ENCODE measurements around the gene MRPL49.

The MRPL49 gene

DNA sequence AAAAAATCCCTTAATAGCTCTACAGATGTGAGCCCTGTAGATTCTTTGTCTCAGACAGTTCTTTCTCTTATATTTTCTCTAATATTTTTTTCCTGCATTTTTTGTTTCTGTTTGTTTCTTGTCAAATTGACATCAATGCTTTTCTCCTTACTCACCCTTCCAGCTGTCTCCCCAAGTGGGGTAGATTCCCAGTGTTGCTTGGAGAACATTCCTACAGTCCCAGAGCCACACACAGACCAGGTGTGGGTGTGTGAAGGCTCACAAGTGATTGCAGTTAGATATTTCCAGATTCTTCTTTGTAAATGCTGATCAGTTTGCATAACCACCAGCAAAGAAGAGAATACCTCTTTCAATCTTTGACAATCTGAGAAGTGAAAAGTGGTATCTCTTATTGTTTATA is 18.6 kb upstream of the MRPL49 start:
- no peak for DNase-seq

DNA sequence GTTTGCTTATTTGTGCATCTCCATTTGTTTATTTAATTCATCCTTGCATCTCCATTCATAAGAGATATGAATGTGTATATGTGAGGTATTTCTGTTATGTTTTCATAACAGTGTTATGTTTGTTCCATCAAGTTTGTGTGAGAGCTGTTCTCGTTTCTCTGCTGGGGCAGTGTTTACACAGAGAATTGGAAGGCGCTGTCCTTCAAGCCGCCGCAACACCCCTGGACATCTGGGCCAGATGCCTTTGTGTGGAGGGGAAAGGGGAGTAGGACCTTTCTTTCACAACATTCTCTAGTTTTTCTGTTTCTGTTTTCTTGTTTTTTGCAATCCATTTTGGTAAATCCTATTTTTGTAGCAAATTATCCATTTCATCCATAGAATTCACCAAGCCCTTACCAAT is 17.5 kb upstream of the MRPL49 start:
- DNase-seq, result no peak

- DNase-seq, result no peak
These were observed 15.0 kb upstream of the MRPL49 start for GRCh38 chr11:65107078-65107477.

- DNase-seq, result no peak
These were observed 14.2 kb upstream of the MRPL49 start for GRCh38 chr11:65107751-65108468.

GRCh38 chr11:65108469-65109123 is 13.5 kb upstream of the MRPL49 start:
- DNase-seq, result no peak

GRCh38 chr11:65109231-65110198 is 12.6 kb upstream of the MRPL49 start:
- DNase-seq, result no peak

DNA sequence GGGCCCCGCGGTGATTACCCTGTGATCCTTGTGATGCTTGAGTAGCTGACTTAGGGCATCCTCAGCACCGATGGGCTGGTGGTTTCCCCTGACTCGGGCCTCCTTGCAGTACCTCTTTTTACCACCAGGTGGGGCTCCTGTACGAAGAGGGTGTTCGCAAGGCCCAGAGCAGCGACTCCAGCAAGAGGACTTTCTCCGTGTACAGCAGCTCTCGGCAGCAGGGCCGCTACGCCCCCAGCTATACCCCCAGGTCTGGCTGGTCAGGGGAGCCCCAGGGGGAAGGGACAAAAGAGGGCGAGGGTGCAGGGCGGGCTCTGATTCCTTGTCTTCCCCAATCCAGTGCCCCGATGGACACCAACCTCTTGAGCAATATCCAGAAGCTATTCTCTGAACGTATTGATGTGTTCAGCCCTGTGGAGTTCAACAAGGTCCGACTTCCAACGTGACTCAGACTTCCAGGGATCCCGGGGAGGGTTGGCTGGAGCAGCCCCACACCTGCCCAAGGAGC is 11.7 kb upstream of the MRPL49 start:
- peak; percentile 94 for DNase-seq

DNA sequence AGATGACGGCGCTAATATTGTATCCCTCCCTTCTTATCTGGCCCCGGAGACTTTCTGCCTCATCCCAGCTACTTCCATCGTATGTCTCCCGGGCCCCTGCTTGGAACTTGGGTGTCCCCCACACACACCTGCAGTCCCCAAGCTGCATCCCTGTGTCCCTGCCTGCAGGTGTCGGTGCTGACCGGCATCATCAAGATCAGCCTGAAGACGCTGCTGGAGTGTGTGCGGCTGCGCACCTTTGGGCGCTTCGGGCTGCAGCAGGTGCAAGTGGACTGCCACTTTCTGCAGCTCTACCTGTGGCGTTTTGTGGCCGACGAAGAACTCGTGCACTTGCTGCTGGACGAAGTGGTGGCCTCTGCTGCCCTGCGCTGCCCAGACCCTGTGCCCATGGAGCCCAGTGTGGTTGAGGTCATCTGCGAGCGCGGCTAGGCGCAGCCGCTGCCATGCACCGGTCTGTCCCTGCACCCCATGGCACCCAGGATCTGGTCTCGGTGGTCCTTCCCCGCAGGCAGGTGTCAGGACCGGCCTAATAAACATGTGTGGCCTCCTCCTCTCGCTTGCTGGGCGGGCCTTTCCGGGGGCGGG is 10.9 kb upstream of the MRPL49 start:
- DNase-seq, result no peak

- DNase-seq, result peak; percentile 99
These were observed 10.2 kb upstream of the MRPL49 start, which contains the start of gene TM7SF2 for GRCh38 chr11:65111744-65112545. Gene TM7SF2 (plus strand): TSS chr11:65111872. CDS start chr11:65112016, 144 bp downstream.

DNA sequence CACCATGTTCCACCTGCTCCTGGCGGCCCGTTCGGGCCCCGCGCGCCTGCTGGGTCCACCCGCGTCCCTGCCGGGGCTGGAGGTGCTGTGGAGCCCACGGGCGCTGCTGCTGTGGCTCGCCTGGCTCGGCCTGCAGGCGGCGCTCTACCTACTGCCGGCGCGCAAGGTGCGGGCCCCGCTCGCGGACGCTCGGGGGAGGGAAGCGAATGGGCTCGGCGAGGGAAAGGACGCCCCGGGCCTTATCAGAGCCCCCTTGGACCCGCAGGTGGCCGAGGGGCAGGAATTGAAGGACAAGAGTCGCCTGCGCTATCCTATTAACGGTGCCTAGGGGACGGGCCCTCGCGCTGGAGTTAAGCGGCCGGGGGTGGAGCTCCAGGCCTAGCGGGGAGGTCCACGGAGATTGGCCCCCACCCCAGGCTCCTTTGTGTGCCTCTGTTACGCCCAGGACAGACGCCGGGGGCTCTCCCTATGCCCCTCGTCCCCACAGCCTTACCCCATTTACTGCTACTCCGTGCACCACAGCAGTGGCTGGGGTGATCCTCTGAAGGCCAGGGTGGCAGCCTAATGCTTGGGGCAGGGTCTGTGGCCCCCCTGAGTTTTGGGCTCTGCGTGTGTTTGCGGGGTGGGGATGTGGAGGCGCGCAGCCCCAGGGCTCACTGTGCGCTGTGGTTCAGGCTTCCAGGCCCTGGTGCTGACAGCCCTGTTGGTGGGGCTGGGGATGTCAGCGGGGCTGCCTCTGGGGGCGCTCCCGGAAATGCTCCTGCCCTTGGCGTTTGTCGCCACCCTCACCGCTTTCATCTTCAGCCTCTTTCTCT is 9.4 kb upstream of the MRPL49 start:
- DNase-seq, result peak; percentile 87

GRCh38 chr11:65113361-65113756 is 8.8 kb upstream of the MRPL49 start:
- no peak for DNase-seq

DNA sequence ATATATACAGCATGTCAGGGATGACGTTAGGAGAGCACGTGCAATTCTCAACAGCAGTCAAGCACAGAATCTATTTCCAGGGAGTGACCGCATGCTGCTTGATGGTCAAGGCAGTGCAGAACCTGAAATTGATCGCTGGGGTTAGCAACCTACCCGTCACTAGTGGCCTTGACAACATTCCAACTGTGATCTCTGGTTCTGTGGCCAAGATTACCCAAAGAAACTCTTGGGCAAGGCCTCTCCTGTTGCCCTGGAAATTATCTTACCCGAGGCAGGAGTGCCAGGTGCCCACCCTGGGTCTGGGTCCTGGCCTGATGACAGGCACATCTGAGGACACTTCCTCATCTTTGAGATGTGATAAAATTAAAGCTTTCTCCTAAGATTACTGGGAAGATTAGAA is 8.3 kb upstream of the MRPL49 start:
- no peak for DNase-seq

DNA sequence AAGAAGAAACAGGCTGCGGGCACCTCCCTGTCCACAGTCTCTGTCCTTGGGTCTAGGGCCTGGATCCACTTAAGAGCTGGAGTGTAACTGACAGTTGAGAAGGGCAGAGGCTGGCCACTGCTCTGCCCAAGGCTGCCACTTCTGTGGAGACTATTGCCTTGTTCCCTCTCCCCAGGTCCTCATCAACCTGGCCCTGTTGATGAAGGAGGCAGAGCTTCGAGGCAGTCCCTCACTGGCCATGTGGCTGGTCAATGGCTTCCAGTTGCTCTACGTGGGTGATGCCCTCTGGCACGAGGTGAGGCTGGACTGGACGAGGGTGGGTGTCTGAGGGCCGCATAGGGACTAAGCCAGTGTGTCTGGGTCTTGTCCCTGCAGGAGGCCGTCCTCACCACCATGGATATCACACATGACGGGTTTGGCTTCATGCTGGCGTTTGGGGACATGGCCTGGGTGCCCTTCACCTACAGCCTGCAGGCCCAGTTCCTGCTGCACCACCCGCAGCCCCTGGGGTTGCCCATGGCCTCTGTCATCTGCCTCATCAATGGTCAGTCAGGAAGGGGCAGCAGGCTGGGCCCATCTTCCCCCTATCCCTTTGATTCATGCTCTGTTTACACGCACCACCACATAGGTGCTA is 7.5 kb upstream of the MRPL49 start:
- no peak for DNase-seq

GRCh38 chr11:65115361-65116082 is 6.6 kb upstream of the MRPL49 start:
- no peak for DNase-seq

DNA sequence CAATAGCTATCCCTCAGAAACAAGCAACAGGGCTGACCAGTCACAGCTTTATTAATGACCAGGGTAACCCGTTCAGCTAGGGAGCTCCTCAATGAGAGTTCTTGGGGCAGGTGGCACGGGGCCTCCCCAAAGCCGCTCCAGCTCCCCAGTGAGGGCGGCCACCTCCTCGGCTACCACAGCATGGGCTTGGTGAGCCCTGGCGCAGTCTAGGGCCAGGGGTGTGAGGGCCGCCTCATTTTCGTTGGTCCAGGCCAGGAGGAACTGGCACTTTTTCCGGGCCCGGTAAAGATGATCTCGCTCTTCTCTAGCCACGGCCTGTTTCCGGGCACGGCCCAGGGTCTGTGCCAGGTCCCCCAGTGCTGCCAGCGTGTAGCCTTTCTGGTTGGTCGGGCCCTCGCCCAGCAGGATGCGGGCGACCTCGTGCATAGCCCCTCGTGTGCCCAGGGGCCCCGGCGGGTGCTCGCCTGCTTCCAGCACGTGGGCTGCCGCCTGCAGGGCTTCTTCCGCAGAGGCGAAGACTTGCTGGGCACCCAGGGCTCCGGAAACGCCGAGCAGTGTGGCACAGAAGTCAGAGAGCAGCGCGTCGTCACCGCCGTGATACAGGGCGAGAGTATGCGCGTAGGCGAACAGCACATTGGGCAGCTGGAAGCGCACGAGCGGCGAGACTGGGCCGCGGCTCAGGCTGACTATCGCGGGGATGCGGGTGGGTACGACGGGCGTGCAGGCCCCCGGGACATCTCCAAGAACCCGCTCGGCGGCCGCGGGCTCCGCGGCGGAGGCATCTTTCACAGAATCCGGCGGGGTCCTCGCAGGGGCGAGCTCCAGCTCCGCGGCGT is 5.5 kb upstream of the MRPL49 start:
- DNase-seq, result peak; percentile 65

DNA sequence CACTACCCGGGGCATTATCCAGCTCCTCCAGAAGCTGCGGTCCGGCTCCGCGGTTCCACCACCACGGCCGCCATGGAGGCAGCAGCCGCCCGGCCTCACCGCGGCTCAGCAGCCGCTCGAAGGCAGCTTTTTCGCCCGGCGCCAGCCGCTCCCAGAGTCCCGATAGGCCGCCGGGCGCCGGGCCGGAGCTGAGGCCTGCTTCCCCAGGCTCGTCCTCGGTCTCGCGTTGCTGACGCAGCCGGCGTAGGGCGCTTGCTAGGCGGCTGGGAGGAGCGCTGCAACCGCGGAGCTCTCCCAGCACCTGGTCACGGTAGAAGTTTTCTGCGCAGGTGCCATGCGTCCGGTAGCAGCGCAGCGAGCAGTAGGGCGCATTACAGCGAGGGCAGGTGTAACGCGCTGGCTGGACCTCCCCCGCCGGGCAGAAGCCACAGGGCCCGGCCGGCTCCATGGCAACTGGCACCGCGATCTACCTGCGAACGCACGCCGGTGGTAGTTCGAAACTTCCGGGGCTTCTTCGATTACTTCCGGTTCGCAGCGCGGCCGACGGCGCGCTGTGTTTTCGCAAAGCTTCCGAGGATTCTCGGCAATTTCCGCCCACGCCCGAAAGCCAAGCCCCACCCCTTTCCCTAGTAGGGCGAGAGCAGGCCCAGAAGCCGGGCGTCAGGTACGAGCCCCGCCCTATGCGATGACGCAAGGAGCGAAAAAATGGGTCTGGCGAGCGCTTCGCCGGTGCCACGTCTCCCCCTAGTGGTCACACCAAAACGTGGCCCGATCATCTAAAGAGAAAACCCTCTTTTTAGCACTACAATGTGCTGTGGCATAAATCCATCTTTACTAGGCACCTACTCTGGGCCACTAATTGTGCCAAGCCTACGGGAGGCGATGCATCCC is 4.7 kb upstream of the MRPL49 start, which contains the start of gene ZNHIT2:
TSS of gene ZNHIT2 (minus strand) at position 496 of the 891 bp plus-strand sequence. CDS start at position 448, 48 bp downstream.
- DNase-seq, result peak; percentile 100

DNA sequence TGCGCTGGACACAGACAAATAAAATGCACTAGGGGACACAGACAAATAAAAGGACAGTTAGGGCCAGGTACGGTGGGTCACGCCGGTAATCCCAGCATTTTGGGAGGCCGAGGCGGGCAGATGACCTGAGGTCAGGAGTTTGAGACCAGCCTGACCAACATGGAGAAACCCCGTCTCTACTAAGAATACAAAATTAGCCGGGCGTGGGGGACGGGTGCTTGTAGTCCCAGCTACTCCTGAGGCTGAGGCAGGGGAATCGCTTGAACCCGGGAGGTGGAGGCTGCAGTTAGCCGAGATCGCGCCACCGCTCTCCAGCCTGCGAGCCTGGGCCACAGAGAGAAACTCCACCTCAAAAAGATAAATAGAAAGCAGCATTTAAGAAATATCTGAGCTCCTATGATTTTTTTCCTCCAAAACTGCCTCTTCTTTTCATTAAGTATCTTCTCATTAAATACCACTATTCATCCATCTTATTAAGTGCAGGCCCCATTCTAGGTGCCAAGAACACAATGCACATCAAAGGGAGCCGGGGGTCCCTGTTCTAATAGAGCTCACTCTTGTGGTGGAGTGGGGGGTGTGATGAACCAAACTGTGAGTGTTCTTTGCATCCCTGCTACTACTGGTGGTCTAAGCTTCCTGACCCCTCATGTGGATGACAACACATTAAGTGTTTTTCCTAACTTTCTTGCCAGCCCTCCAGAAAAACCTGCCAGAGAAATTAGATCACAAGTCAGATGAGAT is 3.9 kb upstream of the MRPL49 start:
- DNase-seq, result no peak
